ENCODE data around the gene FUT1.
A peak's percentile ranks its signal among the peaks of the same experiment; 100 is the strongest.

FUT1 gene

GRCh38 chr19:48741129-48741999 lies 11.1 kb downstream of the FUT1 start:
- no peak for DNase-seq (ENCODE audit: low spot score)

- DNase-seq (ENCODE audit: low spot score): no peak
Measured at GRCh38 chr19:48740164-48740972, 12.1 kb downstream of the FUT1 start, which contains the start of gene RASIP1. Gene RASIP1, minus strand, starts transcription at chr19:48740610. Its CDS starts 328 bp downstream, at chr19:48740282.

DNA sequence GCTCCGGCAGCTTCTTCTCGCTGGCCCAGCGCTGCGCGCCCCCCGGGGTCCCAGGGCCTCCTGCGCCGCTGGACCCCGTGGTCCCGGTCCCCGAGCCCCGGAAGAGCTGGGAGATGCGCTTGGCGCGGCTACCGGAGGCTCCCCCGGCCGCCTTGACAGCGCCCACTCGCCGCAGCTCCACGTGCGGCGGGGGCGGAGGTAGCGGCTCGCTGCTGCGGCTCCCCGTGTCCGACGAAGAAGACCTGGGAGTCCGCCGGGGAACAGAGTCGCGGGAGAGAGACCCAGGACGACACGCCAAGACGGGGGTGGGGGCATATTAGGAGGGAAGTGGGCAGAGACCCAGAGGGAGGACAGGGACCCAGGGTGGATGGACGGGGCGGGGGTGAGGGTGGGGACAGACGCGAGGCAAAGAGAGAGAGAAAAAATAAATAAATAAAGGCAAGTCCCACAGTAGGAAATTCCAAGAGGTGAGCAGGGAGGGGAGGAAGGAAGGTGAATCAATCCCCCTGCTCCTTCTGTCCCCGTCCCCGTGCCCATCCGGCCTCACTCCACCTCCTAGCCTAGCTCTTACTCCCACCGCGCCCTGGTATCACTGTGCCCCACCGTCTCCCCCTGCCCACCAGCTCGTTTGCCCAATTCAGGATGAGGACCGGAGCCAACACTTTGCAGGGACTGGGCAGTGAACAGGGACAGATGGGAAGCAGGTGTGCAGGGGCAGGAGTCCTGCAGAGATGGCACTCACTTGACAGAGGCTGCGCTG lies 12.9 kb downstream of the FUT1 start:
- DNase-seq (ENCODE audit: low spot score): no peak

DNA sequence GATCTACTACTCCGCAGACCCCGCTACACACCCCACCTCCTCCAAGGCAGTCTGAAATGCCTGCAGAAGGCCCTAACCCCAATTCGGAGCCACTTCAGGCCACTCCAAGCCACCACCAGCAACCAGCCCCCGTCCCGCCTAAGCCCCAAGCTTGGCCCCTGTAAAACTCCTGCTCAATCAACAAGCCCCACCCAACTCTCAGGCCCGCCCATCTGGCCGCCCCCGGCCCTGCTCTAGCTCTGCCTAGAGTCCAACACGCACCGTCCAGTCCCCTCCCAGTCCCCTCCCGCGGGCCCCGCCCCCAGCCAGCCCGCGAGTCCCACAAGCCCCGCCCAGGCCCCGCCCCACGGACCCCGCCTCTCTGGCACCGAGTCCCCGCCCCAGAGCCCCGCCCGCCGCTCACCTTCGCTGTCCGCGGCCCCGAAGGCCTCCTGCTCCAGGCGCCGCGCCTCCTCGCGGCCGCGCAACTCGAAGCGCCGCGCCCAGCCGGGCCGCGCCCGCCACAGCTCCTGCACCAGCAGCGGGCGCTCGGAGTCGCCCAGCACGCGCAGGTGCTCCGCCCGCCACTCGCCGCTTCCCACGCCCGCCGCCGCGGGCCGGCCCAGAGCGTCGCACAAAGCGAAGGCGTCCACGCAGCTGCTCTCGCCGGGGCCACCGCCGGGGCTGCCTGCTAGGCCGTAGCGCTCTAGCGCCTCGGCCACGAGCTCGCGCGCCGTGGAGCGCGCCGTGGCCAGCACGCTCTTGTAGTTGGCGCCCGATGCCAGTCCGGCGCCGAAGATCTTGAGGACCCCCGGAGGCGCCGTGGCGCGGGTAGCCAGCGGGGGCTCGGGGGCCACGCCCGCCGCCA lies 13.7 kb downstream of the FUT1 start:
- DNase-seq (ENCODE audit: low spot score): peak; percentile 95

DNA sequence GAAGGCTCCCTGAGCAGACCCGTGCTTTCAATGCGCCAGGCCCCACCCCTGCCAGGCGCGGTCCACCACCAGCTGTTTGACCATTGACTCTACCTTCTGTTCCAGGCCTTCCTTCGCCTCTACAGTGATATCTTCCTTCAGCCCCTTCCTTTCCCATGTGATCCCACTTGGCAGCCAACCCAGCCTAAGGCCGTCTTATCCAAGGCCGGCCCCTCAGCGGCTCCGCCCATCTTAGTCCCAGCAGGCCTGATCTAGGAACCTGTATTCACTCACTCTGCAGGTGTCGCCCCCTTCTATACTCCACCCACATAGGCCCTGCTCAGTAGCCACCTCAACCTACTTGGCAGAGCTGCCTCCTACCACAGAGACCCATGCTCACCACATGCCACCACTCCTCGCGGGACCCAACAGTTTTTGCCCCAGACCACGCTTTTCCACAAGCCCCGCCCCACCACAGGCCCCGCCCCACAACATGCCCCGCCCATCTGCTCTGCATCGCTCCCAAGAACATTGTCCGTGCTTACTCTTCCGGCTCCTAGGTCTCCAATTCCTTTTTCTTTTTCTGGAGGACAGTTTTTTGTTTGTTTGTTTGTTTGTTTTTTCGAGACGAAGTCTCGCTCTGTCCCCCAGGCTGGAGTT lies 15.0 kb downstream of the FUT1 start:
- DNase-seq (ENCODE audit: low spot score): no peak

DNA sequence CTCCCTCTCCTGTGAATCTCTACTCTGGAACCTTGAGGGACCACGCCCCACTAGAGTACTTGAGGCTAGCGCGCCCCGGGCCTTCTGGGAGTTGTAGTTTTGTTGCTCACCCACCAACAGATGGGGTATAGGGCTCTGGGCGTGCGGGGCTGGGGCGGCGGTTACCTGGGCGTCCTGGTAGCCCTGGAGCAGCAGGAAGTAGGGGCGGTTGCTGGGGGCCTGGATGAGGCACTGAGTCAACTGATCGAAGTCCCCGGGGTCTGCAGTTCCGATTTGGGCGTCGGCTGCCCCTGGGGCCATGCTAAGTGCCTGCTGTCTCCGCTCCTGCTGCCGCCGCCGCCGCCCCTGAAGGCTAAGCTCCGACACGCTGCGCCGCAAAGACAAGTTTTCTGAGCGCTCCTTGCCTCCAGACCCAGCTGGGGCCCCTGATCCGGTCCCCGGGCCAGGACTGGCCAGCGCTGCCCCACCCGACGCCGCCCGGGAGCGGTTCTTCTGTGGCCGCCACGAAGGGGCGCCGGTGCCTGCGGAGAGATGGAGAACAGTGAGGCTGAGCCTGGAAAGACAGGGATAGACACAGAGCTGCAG lies 17.3 kb downstream of the FUT1 start:
- no peak for DNase-seq (ENCODE audit: low spot score)

GRCh38 chr19:48734625-48735024 lies 17.8 kb downstream of the FUT1 start:
- DNase-seq (ENCODE audit: low spot score): no peak

GRCh38 chr19:48731452-48731851 lies 21.0 kb downstream of the FUT1 start:
- DNase-seq (ENCODE audit: low spot score): no peak

GRCh38 chr19:48728911-48729664 lies 23.4 kb downstream of the FUT1 start:
- no peak for DNase-seq (ENCODE audit: low spot score)

DNA sequence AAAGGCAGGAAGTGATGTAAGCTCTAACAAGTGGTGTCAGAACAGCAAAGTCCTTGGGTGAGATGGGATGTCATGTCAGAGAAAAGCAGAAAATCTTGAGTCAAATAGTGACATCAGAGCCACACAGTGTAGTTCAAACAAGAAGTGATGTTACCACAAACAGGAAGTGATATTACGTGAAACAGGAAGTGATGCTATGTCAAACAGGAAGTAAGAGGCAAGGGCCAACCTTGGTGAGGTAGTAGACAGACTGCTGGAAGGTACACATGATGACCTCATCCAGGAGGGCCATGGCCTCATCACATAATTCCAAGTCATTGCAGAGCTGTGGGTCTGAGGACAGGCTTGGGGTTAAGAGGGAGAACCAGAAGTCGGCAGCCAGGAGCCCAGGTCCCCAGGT lies 25.9 kb downstream of the FUT1 start:
- peak; percentile 62 for DNase-seq (ENCODE audit: low spot score)

- peak; percentile 59 for DNase-seq (ENCODE audit: low spot score)
Measured at GRCh38 chr19:48724796-48725753, 27.4 kb downstream of the FUT1 start.

DNA sequence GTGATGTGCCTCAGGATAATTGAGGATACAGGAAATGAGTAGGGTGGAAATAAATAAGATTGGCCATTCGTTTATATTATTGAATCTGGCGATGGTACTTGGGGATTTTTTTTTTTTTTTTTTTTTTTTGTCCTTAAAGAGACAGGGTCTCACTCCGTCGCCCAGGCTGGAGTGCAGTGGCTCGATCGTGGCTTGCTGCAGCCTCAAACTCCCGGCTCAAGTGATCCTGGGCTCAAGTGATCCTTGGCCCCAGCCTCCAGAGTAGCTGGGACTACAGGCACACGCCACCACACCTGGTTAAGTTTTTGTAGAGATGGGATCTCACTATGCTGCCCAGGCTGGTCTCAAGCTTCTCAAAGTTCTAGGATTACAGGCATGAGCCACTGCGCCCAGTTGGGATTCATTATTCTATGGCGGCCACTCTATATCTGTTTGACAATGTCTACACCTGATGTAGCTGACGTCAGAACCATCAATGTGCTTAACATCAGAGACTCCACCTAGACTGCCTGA lies 30.2 kb downstream of the FUT1 start:
- no peak for DNase-seq (ENCODE audit: low spot score)

GRCh38 chr19:48720613-48721296 lies 31.7 kb downstream of the FUT1 start:
- DNase-seq (ENCODE audit: low spot score): peak; percentile 97

DNA sequence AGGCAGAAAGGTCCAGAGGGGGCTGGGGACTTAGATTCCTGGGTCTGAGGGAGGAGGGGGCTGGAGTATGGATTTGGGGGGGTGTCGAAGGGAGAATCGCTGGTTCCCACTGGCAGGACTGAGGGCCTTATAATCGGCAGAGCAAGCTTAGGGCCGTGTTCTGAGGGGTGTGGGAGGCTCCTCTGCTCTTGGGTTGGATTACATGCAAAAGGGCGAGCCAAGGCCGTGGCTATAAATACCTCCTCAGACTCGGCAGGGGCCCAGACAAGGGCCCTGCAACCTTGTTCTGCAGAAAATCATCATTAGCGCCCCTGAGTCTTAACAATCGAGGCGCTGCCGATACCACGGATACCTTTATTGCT lies 32.2 kb downstream of the FUT1 start:
- no peak for DNase-seq (ENCODE audit: low spot score)

DNA sequence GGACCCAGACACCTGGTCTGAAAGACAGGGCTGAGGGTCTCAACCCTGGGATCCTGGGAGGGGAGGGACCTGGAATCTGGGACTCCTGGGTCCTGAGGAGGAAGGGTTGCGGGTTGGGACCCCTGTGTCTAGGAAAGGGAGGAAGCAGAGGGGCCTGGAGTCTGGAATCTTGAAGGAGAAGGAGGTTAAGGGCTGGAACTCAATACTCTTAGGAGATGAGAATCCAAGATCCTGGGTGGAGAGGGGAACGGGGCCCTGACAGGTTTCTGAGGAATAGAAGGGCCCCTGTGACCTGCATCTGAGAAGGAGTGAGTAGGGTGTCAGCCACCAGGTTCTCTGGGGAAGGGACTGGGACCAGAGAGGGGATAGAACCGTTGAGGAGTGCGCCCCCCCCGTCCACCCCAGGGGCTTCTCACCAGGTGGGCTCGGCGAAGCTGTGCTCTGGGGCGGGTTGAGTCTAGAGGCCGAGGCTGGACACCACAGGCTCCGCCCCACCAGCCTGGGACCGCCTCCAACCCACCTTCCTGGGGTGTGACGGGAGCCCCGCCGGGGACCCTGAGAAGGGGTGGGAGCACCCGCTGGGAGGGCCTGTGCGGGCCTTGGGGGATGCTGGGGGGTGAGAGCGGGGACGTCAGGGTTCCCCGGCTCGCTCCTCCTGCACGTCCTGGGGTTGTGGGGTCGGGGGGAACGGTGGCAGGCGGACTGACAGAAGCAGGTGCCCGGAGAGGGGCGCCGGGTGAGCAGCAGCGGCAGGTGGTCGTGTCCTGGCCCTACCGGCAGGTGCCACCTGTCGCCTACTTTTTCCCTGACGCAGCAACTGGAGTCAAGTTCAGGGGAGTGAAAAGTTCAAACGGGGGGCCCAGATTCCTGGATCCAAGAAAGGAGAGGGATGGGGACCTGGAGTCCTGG lies 32.9 kb downstream of the FUT1 start, which contains the start of gene MAMSTR:
Gene MAMSTR (minus strand): TSS at position 463 of the 909 bp plus-strand sequence. CDS start 694 bp downstream, outside the sequence.
- DNase-seq (ENCODE audit: low spot score): no peak

DNA sequence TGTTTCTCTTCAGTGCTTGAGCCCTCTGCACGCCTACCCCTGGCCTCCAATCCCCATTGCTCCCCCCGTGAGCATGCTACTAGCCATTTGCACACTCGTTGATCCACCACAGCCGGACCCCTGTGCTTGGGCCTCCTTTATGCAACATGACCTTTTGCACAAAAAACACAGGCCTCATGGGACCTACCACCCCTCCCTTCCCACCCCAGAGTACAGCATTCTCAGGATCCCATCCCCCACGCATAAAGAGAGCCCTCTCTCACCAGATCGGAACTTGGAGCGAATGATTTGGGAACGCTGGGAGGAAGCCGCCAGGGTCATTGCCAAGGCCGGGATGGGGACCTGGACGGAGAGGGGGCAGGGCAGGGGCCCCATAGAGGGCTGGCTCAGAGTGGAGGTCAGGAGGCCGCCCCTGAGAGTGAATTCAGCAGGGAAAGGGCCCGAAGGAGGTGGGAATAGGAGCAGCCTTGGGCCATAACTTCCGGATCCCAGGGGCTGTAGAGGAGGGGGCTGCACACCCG lies 33.7 kb downstream of the FUT1 start:
- DNase-seq (ENCODE audit: low spot score): no peak
